OCI-LY7 (cell line): ENCODE results near the gene ARHGEF18.

ENCODE experiments used
- EZH2phosphoT487 ChIP-seq: fragments of 200-600 bp; sonication (generic); IDR thresholded peaks from 2 replicates; pipeline ENCODE4 v1.6.1; 2018; ENCODE audit warnings: low read depth, borderline replicate concordance, mild to moderate bottlenecking, mixed run types, antibody characterized with exemption, low read length, moderate library complexity, mixed read lengths
- TF ChIP-seq, protein P1 (sequence below): fragments of 200-600 bp; sonication (generic); conservative IDR thresholded peaks from 2 replicates; pipeline ENCODE4 v1.5.1; 2014; ENCODE audit warnings: mild to moderate bottlenecking, antibody characterized with exemption, low read length, moderate library complexity, mixed read lengths

DNA sequence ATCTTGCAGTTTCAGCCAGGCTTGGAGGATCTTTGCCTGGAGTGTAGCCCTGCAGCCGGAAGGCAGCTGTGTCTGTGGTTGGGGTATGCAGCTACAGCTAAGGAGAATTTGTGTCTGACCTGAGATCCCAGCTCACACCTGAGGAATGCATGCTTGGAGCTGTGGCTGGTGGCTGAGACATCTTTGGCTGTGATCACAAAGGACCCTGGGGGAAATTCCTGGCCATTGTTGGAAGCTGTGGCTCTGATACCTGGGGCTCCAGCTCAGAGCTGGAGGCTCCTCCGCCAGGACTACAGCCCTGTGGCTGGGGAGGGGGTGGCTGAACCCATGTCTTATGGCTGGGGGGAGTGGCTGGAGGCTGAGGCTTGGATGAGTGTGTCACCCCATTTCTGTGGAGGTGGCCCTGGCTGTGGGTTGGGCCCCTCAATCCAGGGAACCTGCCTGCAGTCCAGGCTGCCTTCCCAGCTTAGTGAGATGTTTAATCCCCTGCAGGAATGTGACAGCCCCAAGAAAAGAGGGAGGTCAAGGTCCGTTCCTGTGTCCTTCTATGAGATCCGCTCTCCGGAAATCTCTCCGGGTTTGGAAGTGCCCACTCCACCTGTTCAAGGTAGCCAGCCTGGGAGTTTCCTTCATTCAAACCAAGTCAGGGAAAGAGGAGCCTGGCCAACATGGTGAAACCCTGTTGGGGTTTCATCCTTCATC lies 27.6 kb downstream of the ARHGEF18 start:
- TF ChIP-seq EZH2phosphoT487: no peak
- TF ChIP-seq, protein P1, sequence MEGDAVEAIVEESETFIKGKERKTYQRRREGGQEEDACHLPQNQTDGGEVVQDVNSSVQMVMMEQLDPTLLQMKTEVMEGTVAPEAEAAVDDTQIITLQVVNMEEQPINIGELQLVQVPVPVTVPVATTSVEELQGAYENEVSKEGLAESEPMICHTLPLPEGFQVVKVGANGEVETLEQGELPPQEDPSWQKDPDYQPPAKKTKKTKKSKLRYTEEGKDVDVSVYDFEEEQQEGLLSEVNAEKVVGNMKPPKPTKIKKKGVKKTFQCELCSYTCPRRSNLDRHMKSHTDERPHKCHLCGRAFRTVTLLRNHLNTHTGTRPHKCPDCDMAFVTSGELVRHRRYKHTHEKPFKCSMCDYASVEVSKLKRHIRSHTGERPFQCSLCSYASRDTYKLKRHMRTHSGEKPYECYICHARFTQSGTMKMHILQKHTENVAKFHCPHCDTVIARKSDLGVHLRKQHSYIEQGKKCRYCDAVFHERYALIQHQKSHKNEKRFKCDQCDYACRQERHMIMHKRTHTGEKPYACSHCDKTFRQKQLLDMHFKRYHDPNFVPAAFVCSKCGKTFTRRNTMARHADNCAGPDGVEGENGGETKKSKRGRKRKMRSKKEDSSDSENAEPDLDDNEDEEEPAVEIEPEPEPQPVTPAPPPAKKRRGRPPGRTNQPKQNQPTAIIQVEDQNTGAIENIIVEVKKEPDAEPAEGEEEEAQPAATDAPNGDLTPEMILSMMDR: no peak
